B cell (primary cell): ENCODE measurements around the gene RARRES2. TPM values are rescaled to one million over a fixed set of nuclear protein-coding genes. Genes with fewer than 3 reads are reported as not detected.
"Not testable (repeated sequence)": the region's sequence is repeated elsewhere in the genome, so short reads cannot be mapped to it uniquely, and the experiment has no call there.

Source experiments
- ATAC-seq: fragments of 200-7000 bp; cut with Tn5 transposase; one replicate; pipeline ENCODE4 v1.10.0; 2021; ENCODE audit warnings: low read depth, mild to moderate bottlenecking, moderate number of reproducible peaks, moderate library complexity
- CTCF ChIA-PET: fragments of 350-600 bp; sonication (Branson Sonifier 250); formaldehyde crosslinking; loops from one replicate; lab custom pipeline; 2021; ENCODE audit warnings: antibody characterized with exemption, inconsistent platforms; lab: Charles Lee
- POLR2A ChIA-PET: fragments of 350-600 bp; sonication (Branson Sonifier 250); formaldehyde crosslinking; loops from one replicate; lab custom pipeline; 2021; ENCODE audit warnings: antibody characterized with exemption; lab: Charles Lee
- DNase-seq: peaks from one replicate; pipeline ENCODE4 v3.0.0; 2013
- H2AFZ ChIP-seq: 2 replicates; pipeline ENCODE4 v1.6.1; 2012; ENCODE audit warnings: mild to moderate bottlenecking, low read depth, low read length; ENCODE audit not compliant: insufficient read depth, poor library complexity, severe bottlenecking
- H3K27ac ChIP-seq, 2 donors: 1 replicate in 1 of 2; 2 replicates in 1 of 2; pipeline ENCODE4 v1.5.1; 2012 to 2013; ENCODE audit warnings: low read length in 2 of 2, mild to moderate bottlenecking in 2 of 2, moderate library complexity in 1 of 2
- H3K27me3 ChIP-seq, 4 experiments: fragments of 200-600 bp in 1 of 4; sonication (generic) in 1 of 4; replicated peaks in 1 of 4; 1 replicate in 2 of 4; 2 replicates in 2 of 4; pipeline versions ENCODE4 v1.6.1 to v1.7.0; 2013 to 2016; ENCODE audit warnings: low read length in 3 of 4, mild to moderate bottlenecking in 2 of 4, mixed read lengths in 1 of 4, moderate library complexity in 1 of 4; ENCODE audit not compliant: insufficient read depth in 4 of 4, control insufficient read depth in 3 of 4; ENCODE audit errors: control extremely low read depth in 1 of 4
- H3K36me3 ChIP-seq, 2 experiments: replicated peaks in 1 of 2; 1 replicate in 1 of 2; 2 replicates in 1 of 2; pipeline versions ENCODE4 v1.6.1 to v1.7.1; 2013; ENCODE audit warnings: low read length in 1 of 2; ENCODE audit not compliant: insufficient read depth in 2 of 2, control insufficient read depth in 1 of 2; ENCODE audit errors: control extremely low read depth in 1 of 2, extremely low read depth in 1 of 2
- H3K4me1 ChIP-seq, 2 donors: fragments of 200-600 bp in 1 of 2; sonication (generic) in 1 of 2; 1 replicate in 1 of 2; 2 replicates in 1 of 2; pipeline versions ENCODE4 v1.5.1 to v1.6.1; 2013 to 2017; ENCODE audit warnings: low read length in 2 of 2; ENCODE audit not compliant: control insufficient read depth in 2 of 2, insufficient read depth in 2 of 2
- H3K4me2 ChIP-seq: replicated peaks from 2 replicates; pipeline ENCODE3; 2012; ENCODE audit warnings: mild to moderate bottlenecking, low read depth, low read length; ENCODE audit not compliant: poor library complexity, severe bottlenecking
- H3K4me3 ChIP-seq, 5 experiments: fragments of 200-600 bp in 1 of 5; sonication (generic) in 1 of 5; 1 replicate in 3 of 5; 2 replicates in 2 of 5; pipeline versions ENCODE4 v1.5.1 to v1.7.0; 2011 to 2016; ENCODE audit warnings: low read length in 4 of 5, mild to moderate bottlenecking in 4 of 5, low read depth in 2 of 5, control low read depth in 1 of 5, moderate library complexity in 1 of 5; ENCODE audit not compliant: insufficient read depth in 1 of 5; ENCODE audit errors: control extremely low read depth in 1 of 5, extremely low read depth in 1 of 5
- H3K79me2 ChIP-seq: fragments of 200-600 bp; sonication (generic); one replicate; pipeline ENCODE4 v1.6.0; 2016; ENCODE audit warnings: low read length; ENCODE audit not compliant: control insufficient read depth, insufficient read depth
- H3K9ac ChIP-seq: fragments of 200-600 bp; sonication (generic); 2 replicates; pipeline ENCODE4 v1.6.1; 2017; ENCODE audit warnings: mild to moderate bottlenecking, low read length, moderate library complexity
- H3K9me3 ChIP-seq, 3 donors: one replicate each; pipeline versions ENCODE4 v1.6.1 to v1.7.1; 2013; ENCODE audit warnings: low read length in 2 of 3; ENCODE audit not compliant: control insufficient read depth in 2 of 3, insufficient read depth in 1 of 3; ENCODE audit errors: control extremely low read depth in 1 of 3
- H4K20me1 ChIP-seq: 2 replicates; pipeline ENCODE4 v1.6.0; 2012; ENCODE audit warnings: mild to moderate bottlenecking, low read length; ENCODE audit not compliant: insufficient read depth, control insufficient read depth, poor library complexity, severe bottlenecking
- H3K27ac Mint-ChIP-seq: one replicate; pipeline ENCODE4 v1.8.0; 2021; ENCODE audit warnings: mixed read lengths
- H3K27me3 Mint-ChIP-seq: one replicate; pipeline ENCODE4 v1.8.0; 2021; ENCODE audit warnings: mixed read lengths
- H3K4me1 Mint-ChIP-seq: one replicate; pipeline ENCODE4 v1.8.0; 2021; ENCODE audit warnings: mixed read lengths
- H3K4me3 Mint-ChIP-seq: one replicate; pipeline ENCODE4 v1.8.0; 2021; ENCODE audit warnings: mixed read lengths
- H3K9me3 Mint-ChIP-seq: one replicate; pipeline ENCODE4 v1.8.0; 2022; ENCODE audit warnings: mixed read lengths; ENCODE audit not compliant: insufficient read depth
- WGBS: methylation state at CpG from one replicate; pipeline ENCODE4 v1.1.5; 2013; ENCODE audit warnings: missing lambda C conversion rate; ENCODE audit not compliant: insufficient coverage; 5-methylcytosine and 5-hydroxymethylcytosine counted together
- intact Hi-C: fragments of 100-400 bp; cut with micrococcal nuclease; formaldehyde crosslinking; loops from one replicate; pipeline ENCODE4 v1.10.0; 2022
- polyA plus RNA-seq: library from polyadenylated mRNA; depleted of rRNA; stranded (reverse); fragments of >200 nt; gene quantifications from 2 replicates; pipeline ENCODE4 v1.2.3, GENCODE V29; 2012
- total RNA-seq, 2 donors: library from RNA; stranded (reverse); fragments of 120-200 nt in 1 of 2; gene quantifications; 1 replicate in 1 of 2; 2 replicates in 1 of 2; pipeline versions ENCODE4 v1.2.3 to v1.2.4, GENCODE V29; 2013 to 2022

The RARRES2 gene
- total and polyA plus RNA-seq, 2 donors (not counting 1 experiment from before 2014, with no cell fraction given): not detected

GRCh38 chr7:150305259-150305902, 36.0 kb downstream of the RARRES2 start:
- H4K20me1 ChIP-seq, H3K4me3 ChIP-seq, H3K9me3 ChIP-seq, H3K9ac ChIP-seq, H3K4me3 Mint-ChIP-seq, H3K36me3 ChIP-seq, H2AFZ ChIP-seq, H3K4me1 Mint-ChIP-seq, H3K27ac Mint-ChIP-seq, intact Hi-C loops, H3K4me2 ChIP-seq, POLR2A ChIA-PET, H3K9me3 Mint-ChIP-seq, H3K79me2 ChIP-seq, ATAC-seq, DNase-seq, H3K4me1 ChIP-seq, H3K27me3 Mint-ChIP-seq, CTCF ChIA-PET, H3K27me3 ChIP-seq, H3K27ac ChIP-seq: not testable (repeated sequence)
- 94% methylated on average over 4 of the region's 11 CpGs for WGBS

GRCh38 chr7:150304499-150305258, 36.8 kb downstream of the RARRES2 start:
- H3K79me2 ChIP-seq, H3K4me2 ChIP-seq, CTCF ChIA-PET, H3K27me3 ChIP-seq, H3K27me3 Mint-ChIP-seq, H3K9me3 ChIP-seq, H3K4me3 ChIP-seq, DNase-seq, H3K4me1 Mint-ChIP-seq, H3K4me1 ChIP-seq, H3K9ac ChIP-seq, H3K27ac Mint-ChIP-seq, H3K36me3 ChIP-seq, H2AFZ ChIP-seq, ATAC-seq, H3K27ac ChIP-seq, H3K4me3 Mint-ChIP-seq, H4K20me1 ChIP-seq, H3K9me3 Mint-ChIP-seq, intact Hi-C loops, POLR2A ChIA-PET: not testable (repeated sequence)
- WGBS: no CpG with 5 or more reads among the region's 8 CpGs

- H2AFZ ChIP-seq, H3K4me2 ChIP-seq, POLR2A ChIA-PET, H3K36me3 ChIP-seq, H3K9me3 ChIP-seq, H3K79me2 ChIP-seq, H3K4me3 ChIP-seq, H3K27ac ChIP-seq, H3K9ac ChIP-seq, H3K27ac Mint-ChIP-seq, H3K9me3 Mint-ChIP-seq, H3K4me1 Mint-ChIP-seq, H3K27me3 Mint-ChIP-seq, intact Hi-C loops, H3K4me3 Mint-ChIP-seq, ATAC-seq, H3K27me3 ChIP-seq, DNase-seq, H4K20me1 ChIP-seq, CTCF ChIA-PET, H3K4me1 ChIP-seq: not testable (repeated sequence)
- WGBS: no CpG with 5 or more reads among the region's 1 CpG
These were observed 38.5 kb downstream of the RARRES2 start for GRCh38 chr7:150302908-150303310.

- H3K27me3 Mint-ChIP-seq: not testable (repeated sequence)
These were observed 43.5 kb downstream of the RARRES2 start for GRCh38 chr7:150297978-150298377.

More at GRCh38 chr7:150297978-150298377, 43.5 kb downstream of the RARRES2 start:
- CTCF ChIA-PET, POLR2A ChIA-PET, H3K36me3 ChIP-seq, H3K79me2 ChIP-seq, H2AFZ ChIP-seq, intact Hi-C loops, H3K27me3 ChIP-seq, H3K4me1 ChIP-seq, H3K27ac ChIP-seq, H3K4me3 Mint-ChIP-seq, H3K4me2 ChIP-seq, H3K4me1 Mint-ChIP-seq, H3K9me3 Mint-ChIP-seq, ATAC-seq, H3K4me3 ChIP-seq, H3K9ac ChIP-seq, H3K9me3 ChIP-seq, DNase-seq, H3K27ac Mint-ChIP-seq, H4K20me1 ChIP-seq: not testable (repeated sequence)
